GM18858 (cell line): ENCODE data around the gene ZNF334.

Experiments used
- ATAC-seq: cut with Tn5 transposase; IDR thresholded peaks from one replicate; pipeline ENCODE4 v1.9.1; 2021; ENCODE audit not compliant: unreplicated experiment

ZNF334 gene

DNA sequence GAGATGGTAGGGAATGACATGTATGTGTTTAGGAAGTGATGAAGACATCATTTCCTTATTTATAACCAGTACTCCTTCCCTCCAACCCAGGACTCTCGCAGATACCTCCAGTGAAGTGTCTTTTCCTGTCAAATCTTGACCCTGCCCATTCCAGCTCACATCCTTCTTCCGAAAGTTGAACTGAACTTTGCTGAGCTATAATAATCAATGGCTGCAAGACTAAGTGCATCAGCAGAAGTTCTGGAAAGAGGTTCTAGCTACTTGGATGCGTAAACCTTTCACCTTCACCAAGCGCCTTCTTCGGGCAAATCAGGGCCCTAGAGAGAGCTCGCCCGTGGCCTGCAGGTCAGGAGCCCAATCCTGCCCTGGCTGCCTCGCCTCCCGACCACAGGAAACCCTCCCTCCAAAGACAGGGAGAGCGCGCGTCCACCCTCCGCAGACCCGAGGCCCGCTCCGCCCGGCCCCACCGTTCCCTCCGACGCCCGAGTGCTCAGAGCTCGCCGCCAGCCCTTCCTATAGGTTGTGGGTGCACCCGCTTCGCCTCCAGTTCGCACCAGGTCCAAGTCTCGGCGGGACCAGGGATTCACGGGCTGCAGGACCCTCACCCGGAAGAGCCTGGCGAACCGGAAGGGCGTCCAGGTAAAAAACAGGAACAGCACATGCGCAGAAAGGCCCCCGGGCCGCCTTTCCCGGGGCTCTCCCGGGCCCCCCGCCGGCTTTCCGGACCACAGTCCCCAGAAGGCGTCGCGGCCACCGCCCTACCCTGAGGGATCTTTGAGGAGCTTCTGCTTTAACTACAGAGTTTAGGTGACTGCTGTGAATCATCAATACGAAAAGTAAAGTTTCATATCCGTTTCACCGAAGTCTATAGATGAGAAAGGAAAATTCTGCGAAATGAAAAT is at the start of gene ZNF334:
Gene ZNF334, minus strand, starts transcription at position 617 of the 902 bp plus-strand sequence. CDS start 1,457 bp downstream, outside the sequence.
- no peak for ATAC-seq

DNA sequence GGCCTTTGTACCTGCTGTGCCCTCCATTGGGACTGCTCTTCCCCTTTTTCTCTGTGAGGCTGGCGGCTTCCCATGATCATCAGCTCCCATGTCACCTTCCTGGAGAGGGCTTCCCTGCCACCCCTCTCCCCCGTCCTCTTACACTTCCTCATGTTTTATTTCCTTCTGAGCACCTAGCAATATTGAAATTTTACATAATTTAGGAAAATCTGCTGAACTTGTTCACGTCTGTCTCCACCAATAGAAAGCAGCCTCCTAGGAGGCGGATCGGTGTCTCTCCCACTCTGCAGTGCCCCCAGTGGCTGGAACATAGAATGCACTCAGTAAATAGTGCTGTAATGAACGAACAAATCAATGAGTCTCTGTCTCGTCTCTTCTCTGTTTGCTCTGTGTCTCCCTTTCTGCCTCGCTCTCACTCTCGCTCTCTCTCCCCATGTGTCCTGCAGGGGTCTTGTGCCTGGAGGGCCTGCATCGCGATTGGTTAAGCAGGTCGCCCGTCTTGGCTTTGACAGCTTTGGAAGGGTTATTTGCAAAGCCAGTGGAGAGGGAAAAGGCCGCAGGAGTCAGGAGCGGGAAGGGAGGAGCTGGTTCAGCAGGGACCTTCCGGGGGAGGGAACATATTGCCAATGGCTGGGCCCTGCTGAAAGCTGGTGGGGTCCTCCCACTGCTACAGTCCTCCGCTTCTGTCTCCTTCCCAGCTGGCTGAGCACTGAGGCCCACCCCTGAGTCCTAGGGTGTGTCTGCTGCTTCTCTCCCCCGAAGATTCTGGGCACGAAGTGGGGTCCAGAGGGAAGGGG is 49.2 kb upstream of the ZNF334 start:
- peak; percentile 55 for ATAC-seq

- no peak for ATAC-seq
Measured at GRCh38 chr20:46562009-46562372, 48.6 kb upstream of the ZNF334 start.

DNA sequence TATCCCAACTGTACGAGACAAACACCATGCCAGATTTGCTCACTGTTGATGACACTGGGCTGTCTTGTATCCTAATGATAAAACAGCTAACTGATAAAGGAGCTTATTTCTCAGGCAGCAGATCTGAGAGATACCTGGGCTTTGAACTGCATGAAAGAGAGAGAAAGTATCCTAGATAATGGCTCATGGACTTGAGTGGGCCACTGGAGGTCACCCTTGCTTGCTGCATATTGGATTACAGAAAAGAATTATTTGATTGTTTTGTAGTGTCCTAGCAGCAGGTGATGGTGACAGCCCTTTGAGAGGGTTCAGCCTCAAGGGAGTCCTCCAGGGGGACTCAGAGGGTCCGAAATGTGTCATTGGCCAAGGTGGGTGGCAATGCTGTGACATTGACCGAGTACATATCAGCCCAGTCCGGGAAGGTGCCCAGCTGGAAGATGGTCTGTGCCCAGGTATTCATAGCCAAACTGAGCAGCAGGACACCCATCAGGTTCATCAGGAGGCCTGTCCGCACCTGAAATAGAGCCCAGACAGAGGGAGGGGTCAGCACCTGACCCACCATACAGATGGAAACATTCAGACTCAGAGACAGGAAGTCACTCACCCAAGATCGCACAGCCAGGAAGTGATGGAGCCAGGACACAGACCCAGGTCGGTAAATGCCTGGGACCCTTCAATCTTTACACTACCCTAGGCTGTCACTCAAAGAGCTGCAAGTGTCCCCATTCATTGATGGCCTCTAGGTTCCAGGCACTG is 46.5 kb upstream of the ZNF334 start:
- ATAC-seq, result no peak

DNA sequence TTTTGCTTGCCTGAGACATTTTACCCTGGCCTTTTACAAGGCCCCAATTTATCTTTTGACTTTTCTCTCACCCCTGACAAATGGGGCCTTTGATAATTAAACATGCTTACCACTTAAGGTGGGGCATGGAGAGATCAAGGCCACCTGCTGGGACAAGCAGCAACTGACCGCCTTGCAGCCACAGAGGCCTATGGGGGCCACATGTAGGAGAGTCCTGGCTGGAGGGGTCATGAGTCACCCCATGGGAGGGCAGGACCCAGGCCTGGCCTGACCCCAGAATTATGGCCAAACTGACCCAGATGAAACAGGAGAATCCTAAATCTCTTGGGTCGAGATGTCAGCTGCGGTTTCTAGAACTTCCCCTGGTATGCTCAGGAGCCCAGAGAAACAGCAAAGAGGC is 45.6 kb upstream of the ZNF334 start:
- ATAC-seq, result no peak

GRCh38 chr20:46558511-46558959 is 45.2 kb upstream of the ZNF334 start:
- ATAC-seq, result no peak

DNA sequence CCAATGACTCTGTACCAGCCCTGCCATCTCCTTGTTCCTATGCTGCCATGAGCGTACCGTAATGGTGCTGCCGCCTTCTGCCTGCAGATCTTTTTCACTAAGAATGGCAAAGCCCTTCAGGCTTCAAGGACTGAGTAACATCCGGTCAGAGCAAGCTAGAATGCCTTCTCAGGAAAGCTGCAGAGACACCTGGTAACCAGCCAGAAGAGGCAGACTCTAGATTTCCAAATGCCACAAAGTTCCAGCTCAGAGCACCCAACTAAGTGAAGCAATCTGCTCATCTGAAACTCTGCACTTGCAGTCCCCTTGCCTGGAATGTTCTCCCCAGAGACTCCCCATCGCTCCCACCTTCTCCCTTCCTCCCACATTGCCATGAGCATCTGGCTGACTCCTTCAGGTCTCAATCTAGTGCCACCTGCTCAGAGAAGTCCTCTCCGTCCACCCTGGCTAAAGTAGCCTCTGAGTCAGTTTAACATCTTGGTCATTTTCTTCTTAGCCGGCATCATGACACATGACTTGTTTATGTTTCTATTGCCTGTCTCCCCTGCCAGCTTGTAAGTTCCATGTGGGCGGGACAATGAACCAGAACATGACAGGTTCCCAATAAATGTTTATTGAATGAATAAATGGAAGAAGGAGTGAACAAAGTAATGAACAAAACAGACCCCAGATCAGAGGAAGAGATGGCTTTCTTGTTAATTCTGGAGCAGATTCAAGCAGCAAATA is 44.0 kb upstream of the ZNF334 start:
- no peak for ATAC-seq

- ATAC-seq, result no peak
Measured at GRCh38 chr20:46555370-46555956, 42.1 kb upstream of the ZNF334 start.

DNA sequence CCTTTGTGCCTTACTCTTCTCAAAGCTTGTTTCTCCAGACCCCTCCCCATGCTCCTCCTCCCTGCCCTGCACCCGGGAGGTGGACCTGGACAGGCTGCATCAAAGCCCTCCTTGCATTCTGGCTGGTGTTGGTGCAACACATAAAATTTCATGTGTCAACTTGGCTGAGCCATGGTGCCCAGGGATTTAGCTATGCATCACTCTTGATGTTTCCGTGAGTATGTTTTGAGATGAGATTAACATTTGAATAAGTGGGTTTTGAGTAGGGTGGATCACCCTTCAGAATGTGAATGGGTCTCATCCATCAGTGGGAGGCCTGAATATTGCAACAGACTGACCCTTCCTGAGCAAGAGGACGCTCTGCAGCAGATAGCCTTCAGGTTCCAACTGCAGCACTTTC is 41.5 kb upstream of the ZNF334 start:
- no peak for ATAC-seq

DNA sequence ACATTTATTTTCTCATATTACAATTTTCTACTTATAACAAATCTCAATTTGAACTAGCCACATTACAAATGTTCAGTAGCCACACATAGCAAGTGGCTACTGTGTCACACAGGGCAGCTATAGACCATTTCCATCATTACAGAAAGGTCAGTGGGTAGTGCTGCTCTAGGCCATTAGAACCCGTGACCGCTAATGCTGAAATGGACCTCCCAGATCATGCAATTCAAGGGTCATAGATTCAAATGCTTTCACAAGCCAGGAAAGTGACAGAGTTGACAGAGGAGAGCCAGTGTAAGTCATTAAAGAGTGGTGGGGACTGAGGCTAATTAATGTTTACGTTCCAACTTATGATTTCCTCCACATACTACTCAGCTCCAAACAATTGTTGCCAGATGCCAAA is 40.6 kb upstream of the ZNF334 start:
- ATAC-seq, result no peak

DNA sequence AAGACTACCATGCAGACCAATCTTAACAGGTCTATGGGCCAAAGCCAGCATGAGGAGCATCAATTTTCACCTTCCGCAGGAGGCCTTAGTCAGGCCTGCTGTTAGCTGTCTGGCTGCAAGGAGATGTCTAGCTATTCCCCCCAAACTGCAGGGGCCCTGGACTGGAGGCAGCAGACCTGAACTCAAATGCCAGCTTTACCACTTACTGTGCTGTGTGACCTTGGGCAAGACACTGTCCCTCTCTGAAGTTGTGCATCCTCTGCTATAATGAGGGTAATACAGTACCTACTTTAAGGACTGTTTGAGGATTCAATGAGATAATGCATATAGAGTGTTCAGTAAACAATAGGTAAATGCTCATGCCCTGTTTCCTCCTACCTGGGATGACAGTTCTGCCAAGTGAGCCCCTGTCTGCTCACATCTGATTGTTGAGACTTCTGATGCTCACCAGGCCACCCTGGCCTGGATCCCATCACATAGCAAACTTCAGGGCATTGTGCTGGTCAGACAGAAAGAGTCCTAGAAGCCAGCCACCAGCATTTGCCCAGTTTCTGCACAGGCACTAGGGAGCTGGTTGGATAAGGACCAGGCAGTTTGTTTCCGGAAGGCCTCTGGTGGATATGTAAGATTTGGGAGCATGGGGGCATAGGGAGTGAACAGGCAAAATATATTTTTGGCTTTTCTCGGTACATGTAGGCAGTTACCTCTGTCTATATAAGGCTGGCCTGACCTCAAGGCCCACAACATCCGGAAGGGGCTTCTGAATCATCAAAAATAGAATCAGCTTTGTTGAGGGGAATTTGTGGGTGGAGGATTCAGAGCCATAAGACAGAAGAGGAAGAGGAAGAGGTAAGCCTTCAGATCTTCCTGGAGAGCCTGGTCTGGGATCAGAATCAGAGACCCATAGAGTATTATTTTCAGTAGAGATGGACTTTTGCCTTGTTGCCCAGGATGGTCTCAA is 39.4 kb upstream of the ZNF334 start:
- peak; percentile 51 for ATAC-seq

DNA sequence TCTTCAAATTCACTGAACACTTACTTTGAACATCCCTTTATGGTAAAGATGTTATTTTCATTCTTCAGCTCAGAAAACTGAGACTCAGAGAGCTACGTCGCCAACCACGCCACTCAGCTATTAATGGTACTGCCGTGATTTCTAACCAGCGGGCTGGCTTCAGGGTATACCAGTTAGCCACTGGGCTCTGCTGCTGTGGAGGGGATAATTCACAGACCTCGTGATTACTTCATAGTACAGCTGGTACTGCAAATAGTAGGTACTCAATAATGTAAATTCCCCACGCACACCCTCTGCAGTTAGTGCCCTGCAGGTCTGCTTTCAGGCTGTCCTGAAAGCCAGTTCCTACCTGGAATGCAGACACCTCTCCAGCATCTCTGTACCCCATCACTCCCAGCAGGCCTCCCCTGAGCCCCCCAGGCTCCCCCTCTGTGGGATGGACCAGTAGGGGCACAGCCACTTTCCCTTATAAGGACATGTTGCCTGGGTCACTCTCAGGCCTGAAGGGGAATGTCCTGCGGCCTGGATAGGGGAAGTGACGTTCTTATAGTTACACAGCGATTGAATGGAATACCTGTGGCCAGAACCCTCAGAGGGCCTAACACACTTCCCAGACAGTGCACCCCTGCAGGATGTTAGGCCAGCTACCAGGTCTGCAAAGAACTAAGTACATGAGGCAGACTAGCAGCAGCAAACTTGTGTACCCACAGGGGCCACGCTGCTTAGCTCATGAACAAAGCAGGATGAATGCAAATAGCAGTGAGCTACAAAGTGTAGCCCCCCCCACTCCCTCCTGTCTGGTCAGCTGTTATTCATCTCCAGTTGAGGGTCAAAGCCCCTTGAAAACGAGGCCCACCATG is 38.4 kb upstream of the ZNF334 start:
- ATAC-seq, result no peak

GRCh38 chr20:46550461-46550860 is 37.1 kb upstream of the ZNF334 start, which contains the start of gene OCSTAMP:
OCSTAMP (minus strand) TSS chr20:46550654; CDS start chr20:46550560, 94 bp downstream.
- no peak for ATAC-seq

DNA sequence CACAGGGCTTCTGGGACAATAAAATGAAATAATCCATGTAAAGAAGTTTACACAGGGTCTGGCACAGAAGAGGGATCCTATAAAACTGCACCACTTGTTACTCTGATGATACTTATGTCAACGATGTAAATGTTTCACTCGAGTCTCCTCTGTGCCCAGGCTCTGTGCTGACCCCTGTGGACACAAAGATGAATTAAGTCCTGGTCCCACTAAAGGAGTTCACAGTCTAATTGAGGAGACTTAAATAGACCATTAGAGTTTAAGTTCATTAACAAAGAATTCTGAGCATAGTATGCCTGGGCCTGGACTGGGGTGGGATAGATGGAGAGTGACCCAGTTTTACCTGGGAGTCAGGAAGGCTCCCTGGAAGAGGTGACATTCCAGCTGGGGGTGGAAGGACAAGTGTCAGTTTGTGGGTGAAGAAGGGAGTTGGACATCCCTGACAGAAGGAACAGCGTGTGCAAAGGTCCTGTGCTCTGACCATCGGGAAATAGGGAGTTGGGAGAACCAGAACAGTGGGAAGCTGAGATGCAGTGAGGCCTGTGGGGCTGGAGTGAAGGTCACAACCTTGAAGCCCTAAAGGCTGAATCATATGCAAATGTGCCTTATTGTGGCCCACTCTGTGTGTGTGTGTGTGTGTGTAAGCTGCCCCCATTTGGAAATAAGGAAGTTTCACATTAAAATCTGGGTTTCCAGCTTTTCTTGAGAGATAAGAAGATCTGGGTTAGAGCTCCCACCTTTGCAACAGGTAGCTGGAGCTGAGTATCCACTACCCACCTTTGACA is 36.0 kb upstream of the ZNF334 start:
- ATAC-seq, result no peak

DNA sequence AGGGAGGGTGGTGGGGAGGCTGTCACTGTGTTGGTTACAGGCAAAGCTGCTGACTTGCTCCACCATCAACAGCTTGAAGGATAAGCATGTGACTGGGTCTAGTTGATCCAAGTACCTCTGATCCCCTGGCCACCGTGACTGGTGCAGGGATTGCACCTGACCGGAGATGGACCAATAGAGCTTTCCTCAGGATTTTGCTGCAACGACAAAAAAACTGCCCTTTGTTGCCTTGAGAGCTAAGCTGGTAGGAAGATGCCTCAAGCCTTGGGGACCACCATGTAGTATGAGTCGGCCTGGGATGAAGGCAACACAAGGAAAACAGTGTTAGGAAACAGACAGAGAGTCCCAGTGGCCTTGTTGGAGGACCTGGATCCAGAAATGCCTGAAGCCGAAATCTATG is 35.3 kb upstream of the ZNF334 start:
- ATAC-seq, result no peak

GRCh38 chr20:46547995-46548394 is 34.6 kb upstream of the ZNF334 start:
- ATAC-seq, result no peak

DNA sequence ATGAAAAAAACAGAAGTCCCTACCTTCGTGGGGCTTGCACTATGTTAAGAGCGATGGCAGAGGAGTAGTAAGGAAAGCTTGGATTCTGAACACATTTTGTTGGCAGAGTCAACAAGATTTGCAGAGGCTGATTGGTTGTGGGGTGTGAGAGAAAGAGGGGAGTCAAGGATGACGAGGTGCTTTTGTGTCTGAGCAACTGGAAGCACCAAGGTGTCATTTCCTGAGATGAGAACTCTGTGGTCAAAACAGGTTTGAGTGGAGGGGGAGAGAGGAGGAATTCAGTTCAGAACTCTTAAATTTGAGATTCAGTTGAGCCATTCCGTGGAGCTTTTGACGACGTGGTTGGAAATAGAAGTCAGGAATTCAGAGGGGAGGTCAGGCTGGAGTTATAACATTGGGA is 33.6 kb upstream of the ZNF334 start:
- no peak for ATAC-seq
